Measurements from ENCODE around the gene SPATA22. TPM values are rescaled to one million over a fixed set of nuclear protein-coding genes. Genes with fewer than 3 reads are reported as not detected.

Gene SPATA22
- polyA plus RNA-seq, 4 donors: 0.39 to 0.82 (median 0.51) TPM

Other genes starting within 250 kb of the SPATA22 start
- gene OR3A1, start 173.5 kb downstream of the SPATA22 start, polyA plus RNA-seq (ENCODE audit: insufficient read length in 4 of 4): under 1 TPM in 2 of 4 donors, not detected in 2; 0.12 TPM
- gene OR3A2, start 85.5 kb downstream of the SPATA22 start, polyA plus RNA-seq (ENCODE audit: insufficient read length in 4 of 4): under 1 TPM; 0.14 to 0.68 (median 0.43) TPM
- gene OR1E1, start 73.4 kb downstream of the SPATA22 start, polyA plus RNA-seq (ENCODE audit: insufficient read length in 4 of 4): not detected
- gene OR3A3, start 60.4 kb downstream of the SPATA22 start, polyA plus RNA-seq (ENCODE audit: insufficient read length in 4 of 4): under 1 TPM in 2 of 4 donors, not detected in 2; 0.15 to 0.17 TPM
- not detected for gene OR1E2, start 38.0 kb downstream of the SPATA22 start, polyA plus RNA-seq (ENCODE audit: insufficient read length in 4 of 4)
- 10 to 100 TPM; 10.5 to 30.2 (median 27.7) TPM for gene ASPA, start 4.2 kb upstream of the SPATA22 start, polyA plus RNA-seq (ENCODE audit: insufficient read length in 4 of 4)
- 1 to 10 TPM in 3 of 4 donors, under 1 TPM in 1; 0.96 to 2.3 (median 1.5) TPM for gene TRPV3, start 86.0 kb upstream of the SPATA22 start, polyA plus RNA-seq (ENCODE audit: insufficient read length in 4 of 4)
- gene TRPV1, start 137.6 kb upstream of the SPATA22 start, polyA plus RNA-seq (ENCODE audit: insufficient read length in 4 of 4): 10 to 100 TPM in 1 of 4 donors, 1 to 10 TPM in 3; 5.8 to 13.0 (median 7.0) TPM
- 10 to 100 TPM in 3 of 4 donors, 1 to 10 TPM in 1; 9.6 to 17.3 (median 14.7) TPM for gene SHPK, start 164.4 kb upstream of the SPATA22 start, polyA plus RNA-seq (ENCODE audit: insufficient read length in 4 of 4)
- gene CTNS, start 164.9 kb upstream of the SPATA22 start, polyA plus RNA-seq (ENCODE audit: insufficient read length in 4 of 4): 10 to 100 TPM; 11.0 to 23.2 (median 20.3) TPM
- 100 to 1,000 TPM in 2 of 4 donors, 10 to 100 TPM in 2; 93.9 to 109 (median 100) TPM for gene TAX1BP3, start 196.8 kb upstream of the SPATA22 start, polyA plus RNA-seq (ENCODE audit: insufficient read length in 4 of 4)
- 10 to 100 TPM; 16.9 to 36.5 (median 25.9) TPM for gene EMC6, start 197.0 kb upstream of the SPATA22 start, polyA plus RNA-seq (ENCODE audit: insufficient read length in 4 of 4)
- gene P2RX5, start 224.3 kb upstream of the SPATA22 start, polyA plus RNA-seq (ENCODE audit: insufficient read length in 4 of 4): 1 to 10 TPM in 3 of 4 donors, under 1 TPM in 1; 0.63 to 2.0 (median 1.4) TPM

Data from left renal pelvis (tissue), 4 donors.